Mucosa of rectum (tissue), 2 donors: ENCODE results near the gene IL15RA.

Experiments used
- H3K27ac ChIP-seq, 2 donors: one replicate each; pipeline ENCODE4 v1.7.0; 2013; ENCODE audit warnings: inconsistent platforms in 2 of 2, low read depth in 2 of 2, low read length in 2 of 2
- H3K27me3 ChIP-seq, 2 donors: one replicate each; pipeline ENCODE4 v1.7.0; 2013; ENCODE audit warnings: low read length in 2 of 2; ENCODE audit not compliant: control insufficient read depth in 2 of 2, insufficient read depth in 2 of 2
- H3K36me3 ChIP-seq, 2 donors: one replicate each; pipeline ENCODE4 v1.7.0; 2013; ENCODE audit warnings: low read length in 2 of 2; ENCODE audit not compliant: control insufficient read depth in 2 of 2, insufficient read depth in 2 of 2
- H3K4me1 ChIP-seq, 2 donors: one replicate each; pipeline ENCODE4 v1.7.0; 2013; ENCODE audit warnings: low read length in 2 of 2, mild to moderate bottlenecking in 1 of 2; ENCODE audit not compliant: control insufficient read depth in 2 of 2, insufficient read depth in 2 of 2
- H3K4me3 ChIP-seq, 2 donors: one replicate each; pipeline ENCODE4 v1.7.0; 2013; ENCODE audit warnings: low read length in 2 of 2
- H3K9ac ChIP-seq, 2 donors: one replicate each; pipeline ENCODE4 v1.7.0; 2013; ENCODE audit warnings: low read length in 2 of 2, low read depth in 1 of 2, mild to moderate bottlenecking in 1 of 2
- H3K9me3 ChIP-seq, 2 donors: one replicate each; pipeline ENCODE4 v1.7.0; 2013; ENCODE audit warnings: low read length in 2 of 2; ENCODE audit not compliant: control insufficient read depth in 2 of 2
- donor health status: healthy.
- donor health status: Normal muscosa, but diverticular disease.

Gene IL15RA

DNA sequence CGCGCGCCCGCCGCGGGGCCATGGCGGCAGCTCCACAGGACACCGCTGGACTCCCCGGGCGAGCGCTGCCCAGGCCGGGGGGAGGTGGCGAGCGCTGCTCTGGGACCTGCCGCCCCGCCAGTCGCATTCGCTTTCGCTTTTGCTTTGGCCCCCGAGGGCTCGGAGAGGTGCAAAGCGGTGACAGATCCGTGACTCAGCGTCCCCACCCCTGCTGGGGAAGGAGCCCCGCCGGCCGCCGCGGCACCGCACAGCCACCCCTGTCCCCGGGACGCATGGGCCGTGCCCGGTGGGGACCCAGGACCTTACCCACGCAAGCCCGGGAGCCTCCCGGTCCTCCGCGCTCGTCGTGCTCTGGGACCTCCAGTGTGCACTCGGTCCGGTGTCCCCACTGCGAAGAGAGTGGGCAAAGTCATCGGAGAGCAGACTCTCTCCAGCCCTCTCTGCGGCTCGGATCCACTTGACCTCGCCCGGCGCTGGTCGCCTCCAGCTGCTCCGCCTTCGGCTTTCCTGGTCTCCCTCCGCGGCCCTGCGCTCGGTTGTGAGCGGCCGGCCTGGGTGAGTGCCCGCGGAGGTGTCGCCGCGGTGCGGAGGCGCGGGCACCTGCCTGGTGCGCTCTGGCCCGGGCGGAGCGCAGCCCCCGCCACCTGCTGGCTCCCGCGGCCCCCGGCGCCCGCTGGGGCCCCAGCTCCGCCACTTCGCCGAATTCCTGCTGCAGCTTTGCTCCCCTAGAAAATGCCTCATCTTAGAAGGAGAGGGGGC, at the start of gene IL15RA:
Gene IL15RA, minus strand, starts transcription at position 73 of the 759 bp plus-strand sequence. Its CDS starts 51 bp downstream, at position 22.
- peak within 1 kb of the TSS; percentile 96 to 98 for H3K9ac ChIP-seq
- H3K27me3 ChIP-seq = no peaks in the 10 kb centered on the region

GRCh38 chr10:6025683-6026255, 48.4 kb upstream of the IL15RA start:
- no peak overlapping the region for H3K27ac ChIP-seq
- H3K9ac ChIP-seq = no peak overlapping the region
- no peaks in the 10 kb centered on the region for H3K27me3 ChIP-seq
- no peaks in the 10 kb centered on the region for H3K9me3 ChIP-seq
- no peaks in the 10 kb centered on the region for H3K36me3 ChIP-seq
- no peaks in the 10 kb centered on the region for H3K4me1 ChIP-seq
- H3K4me3 ChIP-seq = no peak overlapping the region

More for the DNA sequence above, at the start of gene IL15RA:
- H3K27ac ChIP-seq = peak within 1 kb of the TSS; percentile 96 to 98
- H3K36me3 ChIP-seq = no peaks in the 10 kb centered on the region
- peaks cover 11 to 15% of the 10 kb centered on the region in 2 donors for H3K4me1 ChIP-seq
- peak within 1 kb of the TSS; percentile 95 to 99 for H3K4me3 ChIP-seq
- H3K9me3 ChIP-seq = no peaks in the 10 kb centered on the region

DNA sequence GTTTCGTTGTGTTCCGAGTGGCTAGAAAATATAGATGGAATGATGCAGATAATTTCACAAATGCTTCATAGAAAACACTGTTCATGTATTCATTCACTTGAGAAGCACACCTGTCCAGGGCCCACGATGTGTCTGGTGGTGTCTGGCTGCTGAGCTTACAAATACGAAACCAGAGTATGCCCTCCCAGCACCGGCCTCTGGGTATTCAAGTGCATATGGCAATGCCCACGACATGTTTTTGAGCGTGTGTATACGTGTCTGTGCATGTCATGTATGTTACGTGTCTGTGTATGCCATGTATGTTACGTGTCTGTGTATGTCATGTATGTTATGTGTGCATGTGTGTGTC, 47.0 kb upstream of the IL15RA start:
- Histone ChIP-seq H3K9me3 (no peaks in the 10 kb centered on the region), H3K27me3 (no peaks in the 10 kb centered on the region), H3K36me3 (no peaks in the 10 kb centered on the region), H3K9ac (no peak overlapping the region), H3K4me3 (no peak overlapping the region), H3K27ac (no peak overlapping the region), H3K4me1 (no peaks in the 10 kb centered on the region)

DNA sequence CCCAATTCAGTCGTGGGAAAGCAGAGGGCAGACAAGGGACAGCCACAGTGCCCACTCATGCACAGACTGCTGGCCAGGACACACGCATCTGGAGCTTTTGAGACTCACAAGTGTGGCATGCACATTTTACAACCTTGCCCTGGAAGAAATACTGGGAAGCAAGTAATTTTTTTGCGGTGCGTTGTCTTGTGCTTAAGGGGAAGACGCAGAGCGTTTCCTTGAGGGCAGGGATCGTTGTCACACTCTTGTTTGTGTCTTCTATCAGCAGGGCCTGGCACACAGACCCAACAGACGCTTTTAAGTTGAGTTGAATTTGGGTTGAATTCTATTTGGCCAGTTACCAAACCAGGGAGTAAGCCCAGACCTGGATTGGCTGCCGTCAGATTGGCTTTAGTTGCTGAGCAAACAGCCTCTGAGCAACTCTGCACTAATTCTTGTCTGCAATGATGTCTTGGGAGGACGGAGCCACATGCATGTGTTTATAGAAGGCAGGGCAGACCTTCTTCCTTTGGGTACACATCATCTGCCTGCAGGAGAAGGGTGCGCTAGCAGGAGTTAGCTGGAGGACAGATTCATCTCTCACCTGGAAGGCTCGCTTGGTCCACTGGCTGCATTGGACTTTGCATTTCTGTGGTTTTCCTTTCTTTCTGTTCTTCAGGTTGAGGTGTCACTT, 46.5 kb upstream of the IL15RA start:
- no peaks in the 10 kb centered on the region for H3K9me3 ChIP-seq
- no peaks in the 10 kb centered on the region for H3K36me3 ChIP-seq

DNA sequence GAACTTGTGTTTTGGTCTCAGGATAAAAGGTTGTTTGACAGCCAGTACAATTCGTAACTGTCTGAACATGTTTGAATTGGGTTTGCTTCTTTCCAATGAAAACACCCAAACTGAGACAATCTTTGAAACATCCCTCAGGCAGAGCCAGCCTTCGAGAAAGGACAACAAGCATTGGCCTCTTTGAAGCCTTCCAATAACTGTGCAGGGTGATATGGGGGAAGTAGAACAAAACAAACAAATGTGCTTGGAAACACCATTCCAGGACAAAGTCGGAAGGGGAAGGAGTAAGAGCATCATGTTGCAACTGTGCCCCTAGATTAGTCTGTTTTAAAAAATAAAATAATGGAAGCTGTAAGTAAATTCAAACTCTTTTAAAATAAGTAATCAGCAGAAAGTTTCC, 45.3 kb upstream of the IL15RA start:
- Histone ChIP-seq H3K4me1 (peaks cover 7 to 9% of the 10 kb centered on the region in 2 donors), H3K9me3 (no peaks in the 10 kb centered on the region), H3K4me3 (no peak overlapping the region), H3K36me3 (no peaks in the 10 kb centered on the region), H3K27me3 (no peaks in the 10 kb centered on the region), H3K9ac (no peak overlapping the region), H3K27ac (peak overlapping the region in 1 of 2 donors; percentile 45)

More for the DNA sequence above, 46.5 kb upstream of the IL15RA start:
- Histone ChIP-seq H3K9ac (no peak overlapping the region), H3K27ac (no peak overlapping the region), H3K27me3 (no peaks in the 10 kb centered on the region), H3K4me3 (no peak overlapping the region), H3K4me1 (no peaks in the 10 kb centered on the region)

DNA sequence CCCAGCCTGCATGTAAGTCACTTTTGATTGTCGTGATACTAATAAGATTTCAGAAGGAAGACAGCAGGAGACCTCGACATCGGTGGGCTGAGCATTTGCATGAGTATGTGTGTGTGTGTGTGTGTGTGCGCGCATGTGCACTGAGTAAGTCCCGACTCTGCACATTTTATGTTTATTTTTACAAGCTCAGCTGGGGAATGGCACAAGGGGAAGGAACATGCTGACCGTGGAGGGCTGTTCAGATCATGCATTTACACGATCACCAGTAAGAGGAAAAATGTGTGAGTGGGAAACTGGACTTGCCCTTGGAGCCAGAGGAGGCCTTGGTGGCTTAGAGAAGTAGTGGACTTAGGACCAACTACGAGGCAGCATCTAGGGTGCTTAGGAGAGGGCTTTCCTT, 43.5 kb upstream of the IL15RA start:
- H3K36me3 ChIP-seq = no peaks in the 10 kb centered on the region
- no peak overlapping the region for H3K27ac ChIP-seq
- no peak overlapping the region for H3K4me3 ChIP-seq
- H3K27me3 ChIP-seq = no peaks in the 10 kb centered on the region
- H3K9me3 ChIP-seq = no peaks in the 10 kb centered on the region
- peaks cover 8 to 16% of the 10 kb centered on the region in 2 donors for H3K4me1 ChIP-seq
- no peak overlapping the region for H3K9ac ChIP-seq

DNA sequence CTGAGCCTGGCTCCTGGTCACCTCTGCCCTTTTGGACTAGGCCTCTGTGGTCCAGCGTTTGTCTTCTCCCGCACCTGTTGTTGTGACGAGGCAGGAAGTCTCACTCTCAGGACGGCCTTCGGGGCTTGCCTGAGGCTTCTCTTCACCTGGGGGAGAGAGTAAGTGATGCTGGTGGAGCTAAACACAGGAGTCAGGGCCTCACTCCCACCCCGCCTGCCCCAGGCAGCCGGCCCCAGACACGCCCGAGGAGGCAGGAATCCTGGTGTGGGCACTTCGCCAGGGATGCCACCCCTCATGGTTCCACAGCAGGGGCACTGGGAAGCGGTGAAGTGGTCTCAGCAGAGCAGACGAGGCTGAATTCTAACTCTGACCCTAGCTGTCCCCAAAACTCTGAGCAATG, 42.5 kb upstream of the IL15RA start:
- H3K4me3 ChIP-seq = no peak overlapping the region
- H3K27ac ChIP-seq = no peak overlapping the region
- H3K36me3 ChIP-seq = no peaks in the 10 kb centered on the region
- H3K27me3 ChIP-seq = no peaks in the 10 kb centered on the region
- H3K9ac ChIP-seq = no peak overlapping the region
- H3K4me1 ChIP-seq = peaks cover 8 to 16% of the 10 kb centered on the region in 2 donors
- no peaks in the 10 kb centered on the region for H3K9me3 ChIP-seq

- no peak overlapping the region for H3K4me3 ChIP-seq
- H3K27me3 ChIP-seq = no peaks in the 10 kb centered on the region
- H3K36me3 ChIP-seq = no peaks in the 10 kb centered on the region
- H3K4me1 ChIP-seq = peaks cover 8 to 16% of the 10 kb centered on the region in 2 donors
- no peaks in the 10 kb centered on the region for H3K9me3 ChIP-seq
- peak overlapping the region; percentile 58 to 76 for H3K27ac ChIP-seq
- no peak overlapping the region for H3K9ac ChIP-seq
Observed at GRCh38 chr10:6019010-6019782, 41.9 kb upstream of the IL15RA start.

DNA sequence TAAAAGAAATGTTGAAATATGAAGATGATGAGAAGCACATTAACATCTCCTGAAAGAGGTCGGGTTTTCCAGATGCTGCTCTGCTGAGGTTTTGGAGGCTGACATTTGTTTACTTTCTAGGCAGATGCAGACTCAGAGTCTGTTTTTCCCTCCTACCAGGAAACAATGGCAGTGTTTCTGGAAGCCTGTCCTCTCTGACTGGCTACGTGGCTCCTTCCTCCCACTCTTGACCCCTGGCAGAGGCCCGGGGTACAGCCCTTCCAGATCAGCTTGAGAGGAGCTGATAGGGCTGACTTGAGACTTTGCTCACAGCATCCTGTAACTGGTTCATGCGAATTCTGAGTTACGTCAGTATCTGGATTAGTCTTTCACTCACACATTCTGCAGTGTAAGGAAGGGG, 41.1 kb upstream of the IL15RA start:
- peak overlapping the region; percentile 58 to 76 for H3K27ac ChIP-seq

More for the DNA sequence above, 41.1 kb upstream of the IL15RA start:
- Histone ChIP-seq H3K27me3 (no peaks in the 10 kb centered on the region), H3K9ac (no peak overlapping the region), H3K9me3 (no peaks in the 10 kb centered on the region), H3K4me3 (peak overlapping the region in 1 of 2 donors; percentile 13), H3K4me1 (peaks cover 11 to 16% of the 10 kb centered on the region in 2 donors), H3K36me3 (no peaks in the 10 kb centered on the region)
